Measurements from ENCODE around the gene PCTP.

The PCTP gene

DNA sequence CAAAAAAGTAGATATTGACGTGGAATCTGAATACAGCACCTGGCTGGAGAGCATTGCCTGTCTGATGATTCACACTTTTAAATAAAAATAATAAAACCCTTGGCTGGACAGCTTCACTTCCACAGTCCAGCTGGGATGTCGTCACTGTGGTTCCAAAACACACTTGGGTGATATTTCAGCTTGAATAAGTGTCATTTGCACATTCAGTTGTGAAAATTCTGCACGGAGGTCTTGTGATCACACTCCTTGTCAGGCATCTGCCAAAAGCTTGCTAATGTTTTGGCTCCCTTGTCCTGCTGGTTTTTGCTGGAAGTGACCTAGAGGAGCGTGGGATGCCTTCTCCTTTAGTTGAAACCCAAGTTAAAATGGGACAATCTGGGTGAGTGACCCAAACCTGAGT, 60.7 kb downstream of the PCTP start:
- no peak for DNase-seq

DNA sequence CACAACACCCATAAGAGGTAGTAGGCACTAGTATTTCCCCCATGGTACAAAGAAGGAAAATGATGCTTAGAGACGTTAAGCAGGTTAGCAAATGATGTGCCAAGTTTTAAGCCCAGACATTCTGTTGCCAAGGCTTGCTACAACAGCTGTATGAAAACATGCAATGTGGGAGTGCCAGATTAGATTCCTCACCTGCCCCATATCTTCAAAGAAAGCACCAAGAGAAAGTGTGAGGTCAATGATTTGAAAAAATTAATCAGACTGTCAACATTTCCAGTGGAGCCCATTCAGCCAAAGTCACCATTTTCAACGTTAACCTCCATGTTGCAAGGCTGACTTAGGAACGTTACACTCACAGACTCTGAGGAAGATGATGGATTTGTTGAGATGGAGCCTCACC, 61.5 kb downstream of the PCTP start:
- DNase-seq = no peak

DNA sequence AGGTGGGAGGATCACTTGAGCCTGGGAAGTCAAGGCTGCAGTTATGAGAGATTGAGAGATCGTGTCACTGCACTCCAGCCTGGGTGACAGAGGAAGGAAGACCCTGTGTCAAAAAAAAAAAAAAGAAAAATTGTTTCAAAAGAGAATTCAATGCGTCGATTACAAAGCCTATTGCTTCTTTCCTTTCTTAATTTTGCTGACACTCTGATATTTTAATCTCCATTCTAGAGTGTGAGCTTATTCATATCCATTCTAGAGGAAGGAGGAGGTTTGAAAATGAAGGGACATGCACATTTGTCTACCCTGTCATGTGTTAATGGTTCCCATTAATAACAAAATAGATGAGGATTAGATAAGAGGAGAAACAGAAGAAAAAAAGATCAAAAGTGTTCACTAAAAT, 63.1 kb downstream of the PCTP start:
- no peak for DNase-seq

DNA sequence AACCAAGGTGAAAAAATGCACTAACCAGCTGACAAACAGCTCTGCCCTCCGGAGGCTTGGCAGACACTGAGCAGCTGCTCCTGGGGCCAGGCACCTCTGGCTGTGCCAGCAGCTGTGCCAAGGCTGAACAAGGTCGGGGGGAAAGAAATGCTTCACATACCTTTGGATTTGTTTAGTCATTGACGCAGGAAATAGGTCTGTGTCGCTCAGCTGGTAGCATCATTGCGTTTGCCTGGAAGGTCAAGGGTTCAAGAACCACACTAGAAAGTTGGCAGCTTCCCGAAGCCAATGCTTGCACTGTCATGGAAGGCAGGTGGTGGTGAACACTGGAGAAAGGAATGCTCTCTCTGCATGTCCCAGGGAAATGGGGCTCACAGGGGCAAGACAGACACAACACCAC, 63.5 kb downstream of the PCTP start:
- peak in 1 of 2 experiments; percentile 28 for DNase-seq

DNA sequence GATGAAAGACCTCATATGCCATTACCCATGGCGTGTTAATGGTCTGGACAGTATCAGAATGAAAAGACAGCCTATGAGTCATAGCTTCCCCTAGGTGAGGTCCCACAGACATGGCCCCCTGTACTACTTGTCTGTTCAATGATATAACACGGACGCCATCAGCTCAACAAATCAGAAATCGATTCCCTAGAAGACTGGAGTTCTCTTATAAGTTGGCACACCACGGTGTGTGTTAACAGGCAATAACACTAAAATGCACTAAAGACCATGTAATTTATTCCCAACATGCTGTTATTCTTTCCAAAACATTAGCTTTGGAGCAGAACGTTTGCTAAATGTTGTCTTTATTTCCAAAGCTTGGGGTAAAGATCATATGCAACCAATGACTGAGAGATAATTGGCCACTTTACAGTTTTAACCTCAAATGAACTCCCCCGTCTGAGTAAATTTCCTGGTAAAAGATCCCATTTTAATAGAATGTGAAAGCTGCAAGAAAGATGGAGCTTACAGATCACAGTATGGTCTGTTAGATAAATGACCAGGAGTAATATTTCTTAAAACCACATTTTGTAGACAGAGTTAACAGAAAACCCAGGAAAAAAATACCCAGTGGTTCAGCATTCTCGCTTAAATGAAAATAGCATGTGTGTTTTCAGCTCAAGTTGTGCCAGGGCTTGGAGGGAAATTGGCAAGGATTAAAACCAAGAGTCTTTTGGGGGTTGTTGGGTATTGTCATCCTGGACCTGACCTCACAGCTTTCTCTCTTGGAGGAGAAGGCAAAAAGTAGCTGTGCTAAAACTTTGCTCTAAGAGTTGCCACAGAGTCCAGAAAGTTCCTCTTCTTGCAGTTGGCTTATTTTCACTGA, 65.9 kb downstream of the PCTP start:
- no peak for DNase-seq

DNA sequence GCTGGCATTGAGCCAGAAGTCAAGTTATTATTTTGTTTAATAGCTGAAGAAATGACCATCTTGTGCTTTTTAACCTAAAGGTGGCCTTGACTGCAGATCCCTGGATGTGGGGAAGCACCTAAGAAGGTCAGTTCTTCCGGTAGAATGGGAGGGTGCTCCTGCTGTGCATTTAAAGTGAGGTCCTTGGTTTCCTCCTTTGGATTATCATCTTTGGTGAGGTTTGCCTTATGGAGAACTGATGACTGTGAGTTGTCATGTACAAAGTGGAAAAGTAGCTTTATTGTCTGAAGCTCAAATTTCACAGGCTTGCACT, 66.5 kb downstream of the PCTP start:
- DNase-seq = no peak

DNA sequence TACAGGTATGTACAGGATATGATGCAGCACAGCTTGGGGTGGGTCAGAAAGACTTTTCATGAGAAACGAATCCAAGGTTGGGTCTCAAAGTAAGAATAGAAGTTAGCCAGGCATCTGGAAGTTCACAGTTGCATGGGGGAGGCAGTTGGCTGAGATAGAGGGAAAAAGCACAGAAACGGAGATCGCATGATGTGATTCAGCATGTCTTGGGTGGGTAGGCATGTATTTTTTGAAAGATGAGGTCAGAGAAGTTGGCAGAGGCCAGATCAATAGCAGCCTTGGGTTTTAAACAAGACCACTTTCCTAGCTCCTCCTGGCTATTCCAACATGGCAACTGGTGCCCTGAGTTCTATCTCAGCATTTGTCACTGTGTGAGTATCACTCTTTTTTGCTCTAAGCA, 67.2 kb downstream of the PCTP start:
- no peak for DNase-seq

DNA sequence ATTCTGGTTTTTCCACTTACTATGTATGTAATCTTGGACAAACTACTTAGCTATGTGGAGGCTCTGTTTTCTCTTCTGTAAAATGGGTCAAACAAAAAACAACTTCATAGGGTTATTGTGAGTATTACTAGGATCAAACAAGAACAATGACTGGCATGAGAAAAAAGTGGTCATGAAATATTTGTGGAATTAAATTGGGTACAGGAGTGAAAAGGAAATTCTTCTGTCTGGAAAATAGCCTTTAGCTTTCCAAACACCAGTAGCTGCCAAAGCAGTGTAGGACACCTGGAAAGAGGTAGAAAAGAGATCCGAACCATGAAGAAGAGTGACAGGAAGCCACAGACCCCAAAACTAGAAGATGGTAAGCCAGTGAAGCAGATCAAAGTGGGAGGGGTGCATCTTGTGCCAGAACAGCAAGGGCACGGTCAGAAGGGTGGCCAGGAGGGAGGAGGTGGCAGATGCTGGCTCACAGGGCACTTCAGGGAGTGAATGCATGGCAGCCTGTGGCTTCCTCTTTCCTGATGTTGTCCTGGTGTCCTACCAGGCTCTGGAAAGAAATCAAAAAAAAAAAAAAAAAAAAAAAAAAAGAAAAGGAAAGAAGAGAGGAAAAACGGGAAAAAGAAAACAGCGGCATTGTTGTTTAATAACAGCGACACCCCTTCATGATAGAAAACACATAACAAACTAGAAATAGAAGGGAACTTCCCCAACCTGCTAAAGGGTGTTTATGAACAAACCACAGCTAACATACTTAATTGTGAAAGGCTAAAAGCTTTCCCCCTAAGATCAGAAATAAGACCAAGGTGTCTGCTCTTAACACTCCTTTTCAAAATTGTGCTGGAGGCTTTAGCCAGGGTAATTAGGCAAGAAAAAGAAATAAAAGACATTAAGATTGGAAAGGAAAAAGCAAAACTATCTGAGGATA, 67.9 kb downstream of the PCTP start:
- DNase-seq = no peak

DNA sequence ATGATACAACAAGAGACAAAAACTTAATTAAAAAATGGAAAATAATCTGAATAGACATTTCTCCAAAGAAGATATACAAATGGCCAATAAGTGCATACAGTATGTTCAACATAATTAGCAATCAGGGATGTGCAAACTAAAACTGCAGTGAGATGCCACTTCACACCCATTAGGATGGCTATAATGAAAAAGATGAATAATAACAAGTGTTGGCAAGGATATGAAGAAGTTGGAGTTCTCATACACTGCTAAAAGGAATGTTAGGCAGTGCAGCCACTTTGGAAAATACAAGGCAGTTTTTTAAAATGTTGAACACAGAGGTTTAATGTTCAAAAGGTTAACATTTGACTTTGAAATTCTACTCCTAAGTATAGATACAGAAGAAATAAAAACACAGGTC, 69.8 kb downstream of the PCTP start:
- no peak for DNase-seq

DNA sequence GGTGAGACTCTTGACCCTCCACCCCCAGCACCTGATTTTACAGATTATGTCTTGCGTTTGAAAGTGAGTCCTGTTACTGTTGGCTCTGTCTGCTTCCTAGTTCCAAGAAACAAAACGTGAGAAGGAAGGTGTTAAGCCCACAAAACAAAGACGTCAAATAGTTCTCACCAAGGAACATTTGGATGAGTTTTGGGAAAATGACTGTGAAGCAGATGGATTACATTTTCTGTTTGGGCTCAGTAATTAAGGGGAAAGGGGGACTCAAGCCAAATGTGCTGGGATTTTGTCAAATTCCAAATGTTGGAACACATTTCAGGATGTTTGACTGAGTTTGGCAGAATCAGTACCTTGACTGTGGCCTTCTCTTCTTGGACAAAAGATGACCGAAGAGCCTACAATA, 71.2 kb downstream of the PCTP start:
- no peak for DNase-seq

DNA sequence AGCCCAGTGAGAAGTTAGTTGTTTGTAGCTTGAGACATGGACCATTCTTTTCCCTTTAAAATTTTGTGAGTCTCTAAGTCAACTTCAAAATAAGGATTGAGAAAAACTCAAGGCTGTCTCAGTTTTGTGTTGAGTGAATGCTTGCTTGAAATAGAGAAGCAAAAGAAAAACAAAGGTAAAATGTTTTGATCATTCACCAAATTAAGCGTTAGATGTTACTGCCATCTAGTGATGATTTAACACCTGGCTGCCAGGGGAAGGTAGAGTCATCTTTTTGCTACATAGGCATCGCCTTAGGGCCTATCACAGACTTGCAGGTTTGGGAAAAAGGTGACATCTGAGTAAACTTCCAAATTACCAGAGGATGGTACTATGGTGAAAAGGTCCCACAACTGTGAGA, 74.4 kb downstream of the PCTP start:
- DNase-seq = no peak

Data from SW 1271 (cell line).